GM20000 (cell line): ENCODE data around the gene PAF1.

Experiments used
- DNase-seq: peaks from one replicate; pipeline ENCODE4 v3.0.0; 2012; ENCODE audit warnings: low spot score
- CTCF ChIP-seq: IDR thresholded peaks from 2 replicates; pipeline ENCODE4 v1.5.1; 2012; ENCODE audit warnings: mild to moderate bottlenecking, control low read depth; ENCODE audit errors: extremely low read depth, missing control alignments

The PAF1 gene

GRCh38 chr19:39359026-39359425 lies 31.9 kb downstream of the PAF1 start:
- no peak for DNase-seq
- no peak for TF ChIP-seq CTCF

DNA sequence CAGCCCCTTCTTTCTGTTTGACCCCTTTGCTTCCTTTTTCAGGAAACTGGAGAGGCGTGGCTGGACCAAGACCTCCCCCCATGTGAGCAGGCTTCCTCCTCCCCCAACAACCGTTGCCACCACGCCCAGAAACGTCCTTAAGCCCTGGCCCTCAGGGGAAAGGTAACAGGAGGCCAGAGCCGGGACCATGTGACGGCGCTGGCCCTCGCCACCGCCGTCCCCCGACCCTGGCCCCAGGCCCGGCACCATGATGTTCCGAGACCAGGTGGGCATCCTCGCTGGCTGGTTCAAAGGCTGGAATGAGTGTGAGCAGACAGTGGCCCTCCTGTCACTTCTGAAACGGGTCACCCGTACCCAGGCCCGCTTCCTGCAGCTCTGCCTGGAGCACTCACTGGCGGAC lies 34.3 kb downstream of the PAF1 start:
- no peak for TF ChIP-seq CTCF
- DNase-seq: no peak

DNA sequence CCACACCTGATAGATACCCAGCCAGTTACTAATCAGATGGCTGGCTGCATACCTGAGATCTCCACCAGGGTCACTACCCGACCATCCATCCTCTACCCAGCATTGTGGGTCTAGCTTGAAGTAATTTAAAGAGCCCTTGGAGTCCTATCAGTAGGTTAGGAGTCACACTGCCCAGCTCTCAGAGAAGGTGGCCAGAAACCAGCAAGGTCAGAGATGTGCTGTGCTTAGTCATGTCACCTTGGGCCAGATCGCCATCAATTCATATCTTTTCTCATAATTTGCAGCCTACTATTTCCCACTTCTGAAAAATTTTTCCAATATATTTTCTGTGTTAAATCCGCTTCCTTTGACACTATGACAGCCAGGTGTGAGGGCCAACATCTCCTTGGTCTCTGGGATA lies 34.8 kb downstream of the PAF1 start:
- no peak for DNase-seq
- TF ChIP-seq CTCF: no peak

DNA sequence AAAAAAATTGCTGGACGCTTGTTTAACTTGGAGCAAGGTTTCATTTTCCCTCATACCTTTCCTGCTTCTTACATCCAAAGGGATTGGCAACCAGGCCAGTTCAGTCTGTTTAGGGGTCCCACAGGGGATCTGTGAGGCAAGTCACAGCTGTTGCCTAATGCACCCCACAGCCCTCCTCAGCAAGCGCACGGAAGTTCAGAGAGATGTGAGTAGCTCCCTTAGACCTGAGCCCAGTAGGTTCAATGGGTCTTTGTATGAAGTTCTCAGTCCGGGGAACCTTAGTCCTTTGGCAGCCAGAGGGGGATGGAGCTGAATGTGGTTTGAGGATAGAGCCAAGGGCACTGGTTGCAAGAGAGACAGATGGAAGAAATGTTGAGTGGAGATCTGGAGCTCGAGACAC lies 35.7 kb downstream of the PAF1 start:
- no peak for TF ChIP-seq CTCF
- DNase-seq: no peak

- no peak for TF ChIP-seq CTCF
- DNase-seq: no peak
These were observed 38.3 kb downstream of the PAF1 start for GRCh38 chr19:39352381-39353255.

DNA sequence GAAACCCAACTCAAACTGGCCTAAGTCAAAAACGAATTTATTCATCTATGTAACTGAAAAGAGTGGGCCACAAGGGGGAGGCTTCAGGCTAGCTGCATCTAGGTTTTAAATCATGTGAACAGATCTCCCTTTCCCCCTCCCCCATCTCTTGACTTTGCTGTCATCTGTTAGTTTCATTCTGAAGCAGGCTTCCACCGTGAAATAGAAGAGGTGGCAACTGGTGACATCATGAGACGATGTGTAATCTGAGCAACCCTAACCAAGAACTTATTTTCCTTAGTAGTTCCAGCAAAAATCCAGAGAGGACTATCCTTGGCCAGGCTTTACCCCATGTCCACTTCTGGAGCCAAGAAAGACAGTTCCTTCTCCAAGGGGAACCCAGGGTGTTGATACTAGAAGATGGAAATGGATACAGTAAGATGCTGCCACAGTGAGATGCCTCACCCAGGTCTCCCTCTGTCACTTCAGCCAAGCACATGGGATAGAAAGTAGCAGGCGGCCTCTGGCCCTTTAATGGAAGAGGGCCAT lies 39.3 kb downstream of the PAF1 start:
- TF ChIP-seq CTCF: peak; percentile 28
- DNase-seq: peak; percentile 90

GRCh38 chr19:39350156-39350555 lies 40.8 kb downstream of the PAF1 start:
- no peak for DNase-seq
- no peak for TF ChIP-seq CTCF
